K562 (cell line): ENCODE measurements around the gene WFIKKN2. TPM values are rescaled to one million over a fixed set of nuclear protein-coding genes. Genes with fewer than 3 reads are reported as not detected.

Experiments
- AFF4 ChIP-seq: sonication (generic); formaldehyde crosslinking; IDR thresholded peaks from 2 replicates; pipeline ENCODE4 v1.8.0; 2023; ENCODE audit warnings: mild to moderate bottlenecking, missing genetic modification reagents
- ATF1 ChIP-seq, 2 experiments: fragments of 450-650 bp in 1 of 2; IDR thresholded peaks; 2 replicates each; pipeline ENCODE4 v1.6.1; 2016; ENCODE audit warnings: missing compliant biosample characterization in 1 of 2, missing genetic modification characterization in 1 of 2
- HNRNPK ChIP-seq: fragments of 200-400 bp; formaldehyde crosslinking; IDR thresholded peaks from one replicate; pipeline ENCODE4 v1.6.1; 2018; ENCODE audit warnings: mild to moderate bottlenecking, low read depth, low read length; ENCODE audit not compliant: poor library complexity, severe bottlenecking
- KAT2B ChIP-seq: IDR thresholded peaks from one replicate; pipeline ENCODE4 v1.6.1; 2012; ENCODE audit warnings: low read depth, mild to moderate bottlenecking, control low read depth, inconsistent platforms, low read length, moderate library complexity
- MGA ChIP-seq: fragments of 450-650 bp; IDR thresholded peaks from 2 replicates; pipeline ENCODE4 v1.6.1; 2016; ENCODE audit warnings: mild to moderate bottlenecking, moderate library complexity
- POLR3A ChIP-seq: IDR thresholded peaks from 2 replicates; pipeline ENCODE4 v1.6.1; 2011; ENCODE audit warnings: borderline replicate concordance, mild to moderate bottlenecking, moderate library complexity; ENCODE audit not compliant: insufficient read length, insufficient read depth; ENCODE audit errors: extremely low read depth
- SIN3B ChIP-seq: fragments of 450-650 bp; IDR thresholded peaks from 2 replicates; pipeline ENCODE4 v1.6.1; 2017; ENCODE audit warnings: low read depth, mild to moderate bottlenecking, moderate library complexity
- ZBTB34 ChIP-seq: fragments of 250-450 bp; sonication (Bioruptor Pico); IDR thresholded peaks from 2 replicates; pipeline ENCODE4 v1.8.0; 2021; ENCODE audit warnings: mild to moderate bottlenecking, moderate library complexity
- ZNF696 ChIP-seq: fragments of 250-450 bp; sonication (Bioruptor Pico); conservative IDR thresholded peaks from 2 replicates; pipeline ENCODE4 v1.4.0; 2020; ENCODE audit warnings: mild to moderate bottlenecking, moderate library complexity
- polyA plus RNA-seq, 8 experiments: library from polyadenylated mRNA; depleted of rRNA in 4 of 8; stranded (reverse) in 5 of 8; unstranded in 3 of 8; fragments of >200 nt; fragmentation: Nextera tagmentation in 2 of 8; fragmentation: Illumina TruSeq in 1 of 8; extraction: Ambion mirVana in 2 of 8; extraction: Trizol in 1 of 8; gene quantifications; 2 replicates each; pipeline versions ENCODE4 v1.2.1 to v1.2.3, GENCODE V29; 2011 to 2014; ENCODE audit warnings: inconsistent platforms in 1 of 8, missing spikeins in 1 of 8
- total RNA-seq, 7 experiments: library from RNA; depleted of rRNA in 6 of 7; stranded (reverse); fragments of >200 nt in 6 of 7; fragmentation: Illumina TruSeq in 2 of 7; extraction: Trizol in 2 of 7; gene quantifications; 2 replicates each; pipeline versions ENCODE4 v1.2.1 to v1.2.3, GENCODE V29; 2011 to 2021; ENCODE audit warnings: low replicate concordance in 1 of 7

Gene WFIKKN2
- total and polyA plus RNA-seq, 9 of the 15 experiments (the other 6 are each of a cell fraction or from before 2014, with no cell fraction given) = 0.07 TPM; not detected in 8

- TF ChIP-seq AFF4 (0 out of 2 replicates have a peak, but pooled peaks have one; percentile 72), MGA (peak; percentile 89), POLR3A (no peak), ATF1 (CRISPR knock-in tag; IDR thresholded peaks at IDR 0.05) (no peak), ATF1 (tag; IDR thresholded peaks at IDR 0.05) (peak; percentile 93), SIN3B (no peak; the same call in 1 of the 2 replicates), KAT2B (no peak), ZBTB34 (CRISPR knock-in tag) (no peak), ZNF696 (CRISPR knock-in tag) (no peak), HNRNPK (no peak)
These were observed 32.2 kb downstream of the WFIKKN2 start (continued) for GRCh38 chr17:50867363-50868139.
